Common myeloid progenitor, CD34-positive (primary cell): ENCODE measurements around the gene ARPC3. TPM values are rescaled to one million over a fixed set of nuclear protein-coding genes. Genes with fewer than 3 reads are reported as not detected.

Experiments
- CTCF ChIA-PET: fragments of 350-600 bp; sonication (Branson Sonifier 250); formaldehyde crosslinking; loops from one replicate; lab custom pipeline; 2021; ENCODE audit warnings: antibody characterized with exemption; lab: Charles Lee
- POLR2A ChIA-PET: fragments of 350-600 bp; sonication (Branson Sonifier 250); formaldehyde crosslinking; loops from one replicate; lab custom pipeline; 2021; ENCODE audit warnings: antibody characterized with exemption; lab: Charles Lee
- DNase-seq, 3 donors: peaks; one replicate each; pipeline versions ENCODE4 v3.0.0 to v3.0.0-alpha.2; 2013
- H3K27ac ChIP-seq, 2 experiments: 1 replicate in 1 of 2; 2 replicates in 1 of 2; pipeline ENCODE4 v1.7.0; 2013; ENCODE audit warnings: inconsistent platforms in 2 of 2, low read length in 2 of 2, mild to moderate bottlenecking in 2 of 2, low read depth in 1 of 2, moderate library complexity in 1 of 2; ENCODE audit not compliant: severe bottlenecking in 2 of 2, insufficient read depth in 1 of 2, poor library complexity in 1 of 2
- H3K27me3 ChIP-seq, 5 experiments: replicated peaks in 2 of 5; 1 replicate in 3 of 5; 2 replicates in 2 of 5; pipeline versions ENCODE4 v1.6.1 to v1.7.0; 2013; ENCODE audit warnings: low read length in 4 of 5, mild to moderate bottlenecking in 2 of 5, moderate library complexity in 2 of 5, inconsistent platforms in 1 of 5; ENCODE audit not compliant: insufficient read depth in 5 of 5, control insufficient read depth in 4 of 5
- H3K36me3 ChIP-seq, 4 experiments: 1 replicate in 2 of 4; 2 replicates in 2 of 4; pipeline versions ENCODE4 v1.6.1 to v1.7.0; 2013; ENCODE audit warnings: low read length in 3 of 4, control low read depth in 1 of 4, mild to moderate bottlenecking in 1 of 4; ENCODE audit not compliant: control insufficient read depth in 4 of 4, insufficient read depth in 4 of 4
- H3K4me1 ChIP-seq, 4 experiments: 1 replicate in 3 of 4; 2 replicates in 1 of 4; pipeline versions ENCODE4 v1.6.1 to v1.7.1; 2013; ENCODE audit warnings: low read length in 3 of 4, mild to moderate bottlenecking in 3 of 4, control low read depth in 1 of 4, inconsistent platforms in 1 of 4, moderate library complexity in 1 of 4; ENCODE audit not compliant: control insufficient read depth in 4 of 4, insufficient read depth in 4 of 4; ENCODE audit errors: control extremely low read depth in 1 of 4
- H3K4me3 ChIP-seq, 7 experiments: 1 replicate in 4 of 7; 2 replicates in 3 of 7; pipeline versions ENCODE4 v1.5.1 to v1.7.0; 2013; ENCODE audit warnings: mild to moderate bottlenecking in 7 of 7, low read length in 6 of 7, moderate library complexity in 6 of 7, inconsistent platforms in 2 of 7, low read depth in 2 of 7, control low read depth in 1 of 7; ENCODE audit not compliant: insufficient read depth in 4 of 7, control insufficient read depth in 1 of 7; ENCODE audit errors: extremely low read depth in 1 of 7
- H3K9me3 ChIP-seq, 5 experiments: 1 replicate in 4 of 5; 2 replicates in 1 of 5; pipeline versions ENCODE4 v1.6.1 to v1.7.1; 2013; ENCODE audit warnings: low read length in 4 of 5, mild to moderate bottlenecking in 2 of 5, inconsistent platforms in 1 of 5, low read depth in 1 of 5, moderate library complexity in 1 of 5; ENCODE audit not compliant: control insufficient read depth in 4 of 5, insufficient read depth in 2 of 5; ENCODE audit errors: control extremely low read depth in 1 of 5
- WGBS: methylation state at CpG from one replicate; pipeline ENCODE4 v1.1.5; 2013; ENCODE audit not compliant: insufficient coverage; 5-methylcytosine and 5-hydroxymethylcytosine counted together
- polyA plus RNA-seq: library from polyadenylated mRNA; unstranded; fragments of 120-200 nt; gene quantifications from one replicate; pipeline ENCODE4 v1.2.1, GENCODE V29; 2013

ARPC3 gene
- polyA plus RNA-seq: 464 TPM

GRCh38 chr12:110449799-110450497, at the start of gene ARPC3:
ARPC3 (minus strand) TSS chr12:110450337; CDS start chr12:110450260, 77 bp downstream.
- WGBS: 0% methylated on average over 33 of the region's 51 CpGs
- Histone ChIP-seq H3K4me1 (peaks cover 5 to 36% (median 23%) of the 10 kb centered on the region in 4 experiments), H3K36me3 (peaks cover 11 to 50% (median 19%) of the 10 kb centered on the region in 4 experiments), H3K9me3 (no peaks in the 10 kb centered on the region), H3K27ac (peak within 1 kb of the TSS; percentile 98 to 99), H3K27me3 (no peaks in the 10 kb centered on the region), H3K4me3 (peak within 1 kb of the TSS; percentile 74 to 96 (median 89))
- DNase-seq: peak; percentile 96 to 98 (median 97)
- ChIA-PET CTCF (interaction anchor here (0.8 to 15.5 kb wide), 23 partner anchors 9 to 156 kb away, joined by 3 to 200 read pairs (median 5); partner anchors contain the start of genes FAM216A and GPN3), POLR2A (interaction anchor here (0.6 to 2.8 kb wide), 12 partner anchors 18 to 1329 kb away, joined by 3 to 28 read pairs (median 4); partner anchors contain the start of genes FAM216A, GPN3, RAD9B and VPS29)

GRCh38 chr12:110498984-110499706, 49.0 kb upstream of the ARPC3 start:
- Histone ChIP-seq H3K27ac (peak overlapping the region; percentile 8 to 98), H3K4me3 (peak overlapping the region in 1 of 7 experiments; percentile 37), H3K9me3 (no peaks in the 10 kb centered on the region), H3K27me3 (no peaks in the 10 kb centered on the region), H3K4me1 (peaks cover 14 to 34% (median 28%) of the 10 kb centered on the region in 4 experiments), H3K36me3 (peaks cover 6 to 18% (median 16%) of the 10 kb centered on the region in 4 experiments)
- no CpG with 5 or more reads among the region's 4 CpGs for WGBS
- DNase-seq: peak; percentile 10 to 64 (median 63)
- ChIA-PET POLR2A (no interaction called here), CTCF (interaction anchor here (0.9 to 4.4 kb wide), 4 partner anchors 12 to 101 kb away, joined by 3 to 23 read pairs (median 4); partner anchors contain the start of genes ARPC3, FAM216A and GPN3)

DNA sequence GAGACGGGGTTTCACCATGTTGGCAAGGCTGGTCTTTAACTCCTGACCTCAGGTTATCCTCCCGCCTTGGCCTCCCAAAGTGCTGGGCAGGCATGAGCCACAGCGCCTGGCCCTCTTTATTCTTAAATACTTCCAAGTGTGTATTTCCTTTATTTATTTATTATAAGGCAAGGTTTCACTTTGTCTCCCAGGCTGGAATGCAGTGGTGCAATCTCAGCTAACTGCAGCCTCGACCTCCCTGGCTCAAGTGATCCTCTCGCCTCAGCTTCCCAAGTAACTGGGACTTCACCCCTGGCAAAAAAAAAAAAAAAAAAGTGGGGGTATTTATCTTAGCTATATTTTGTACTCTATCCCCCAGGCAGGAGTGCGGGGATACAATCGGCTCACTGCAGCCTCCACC, 25.3 kb upstream of the ARPC3 start:
- DNase-seq: no peak
- H3K27ac ChIP-seq: no peak overlapping the region
- CTCF ChIA-PET: interaction anchor here (0.6 to 1.1 kb wide), 2 partner anchors 12 to 21 kb away, joined by 4 read pairs; no protein-coding TSS in a partner anchor
- H3K4me1 ChIP-seq: peaks cover 0 to under 1% (median 0%) of the 10 kb centered on the region in 4 experiments
- WGBS: 100% methylated on average over 1 of the region's 7 CpGs
- no peaks in the 10 kb centered on the region for H3K27me3 ChIP-seq
- POLR2A ChIA-PET: no interaction called here
- no peak overlapping the region for H3K4me3 ChIP-seq
- H3K36me3 ChIP-seq: peaks cover 2 to 34% (median 11%) of the 10 kb centered on the region in 4 experiments
- no peaks in the 10 kb centered on the region for H3K9me3 ChIP-seq

- CTCF ChIA-PET: interaction anchor here (0.6 to 11.3 kb wide), 17 partner anchors 10 to 378 kb away, joined by 3 to 200 read pairs (median 5); partner anchors contain the start of genes ARPC3 and CCDC63
- H3K4me1 ChIP-seq: peaks cover 5 to 36% (median 25%) of the 10 kb centered on the region in 4 experiments
- H3K27ac ChIP-seq: peak within 1 kb of the TSS; percentile 87 to 93
- H3K4me3 ChIP-seq: peak within 1 kb of the TSS; percentile 74 to 97 (median 90)
- no peaks in the 10 kb centered on the region for H3K27me3 ChIP-seq
- peak; percentile 98 to 99 (median 98) for DNase-seq
- no peaks in the 10 kb centered on the region for H3K9me3 ChIP-seq
- peaks cover 6 to 17% (median 12%) of the 10 kb centered on the region in 4 experiments for H3K36me3 ChIP-seq
- POLR2A ChIA-PET: interaction anchor here (0.6 to 2.4 kb wide), 8 partner anchors 10 to 165 kb away, joined by 3 to 28 read pairs (median 4); partner anchors contain the start of genes ARPC3 and RAD9B
- WGBS: 0% methylated on average over 53 of the region's 78 CpGs
Measured at GRCh38 chr12:110468214-110469048, 18.3 kb upstream of the ARPC3 start, which contains the start of the genes FAM216A and GPN3. FAM216A (plus strand) TSS chr12:110468845; CDS start chr12:110468876, 31 bp downstream. GPN3 (minus strand) TSS chr12:110468257; CDS start chr12:110468203, 54 bp downstream.

DNA sequence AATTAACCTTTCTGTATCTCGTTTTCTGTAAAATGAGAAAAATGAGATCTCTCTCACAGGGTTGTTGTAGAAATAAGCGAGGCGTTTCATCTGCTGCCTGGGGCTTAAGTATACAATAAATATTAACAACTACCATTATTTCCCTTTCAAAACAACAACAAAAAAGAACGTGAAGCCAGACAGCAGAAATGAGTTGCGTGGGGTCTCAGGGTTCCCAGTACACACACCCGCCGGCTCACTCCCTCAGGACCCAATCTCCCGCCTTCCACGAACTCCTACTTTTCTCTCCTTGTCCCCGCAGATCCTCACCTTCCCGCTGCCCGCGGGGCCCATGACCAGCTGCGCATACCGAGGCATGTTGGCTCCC, 17.7 kb upstream of the ARPC3 start:
- POLR2A ChIA-PET: interaction anchor here (0.9 to 2.4 kb wide), 4 partner anchors 9 to 33 kb away, joined by 3 to 28 read pairs (median 4); partner anchors contain the start of gene ARPC3
- H3K27ac ChIP-seq: peak overlapping the region; percentile 87 to 93
- H3K9me3 ChIP-seq: no peaks in the 10 kb centered on the region
- peaks cover 4 to 22% (median 14%) of the 10 kb centered on the region in 4 experiments for H3K36me3 ChIP-seq
- CTCF ChIA-PET: interaction anchor here (0.6 to 11.3 kb wide), 10 partner anchors 10 to 144 kb away, joined by 3 to 200 read pairs (median 6); partner anchors contain the start of gene ARPC3
- peak overlapping the region; percentile 74 to 97 (median 90) for H3K4me3 ChIP-seq
- 0% methylated on average over 11 of the region's 15 CpGs for WGBS
- no peaks in the 10 kb centered on the region for H3K27me3 ChIP-seq
- no peak for DNase-seq
- H3K4me1 ChIP-seq: peaks cover 5 to 36% (median 25%) of the 10 kb centered on the region in 4 experiments

GRCh38 chr12:110466791-110467190, 16.7 kb upstream of the ARPC3 start:
- peaks cover 4 to 29% (median 16%) of the 10 kb centered on the region in 4 experiments for H3K36me3 ChIP-seq
- DNase-seq: peak in 1 of 3 donors; percentile 12
- 70% methylated on average over 5 of the region's 5 CpGs for WGBS
- H3K9me3 ChIP-seq: no peaks in the 10 kb centered on the region
- peak overlapping the region in 6 of 7 experiments; percentile 83 to 97 (median 92) for H3K4me3 ChIP-seq
- ChIA-PET CTCF (interaction anchor here (3.3 to 11.3 kb wide), 2 partner anchors 15 to 135 kb away, joined by 33 to 200 read pairs; partner anchors contain the start of gene ARPC3), POLR2A (interaction anchor here (0.5 kb wide), 1 partner anchor 16 kb away, joined by 4 read pairs; no protein-coding TSS in a partner anchor)
- no peaks in the 10 kb centered on the region for H3K27me3 ChIP-seq
- H3K4me1 ChIP-seq: peaks cover 5 to 36% (median 25%) of the 10 kb centered on the region in 4 experiments
- peak overlapping the region; percentile 87 to 93 for H3K27ac ChIP-seq
